ENCODE measurements around the gene RNF166.

The RNF166 gene

GRCh38 chr16:88694221-88695087 is 11.8 kb downstream of the RNF166 start:
- ChIA-PET CTCF (no interaction called here), POLR2A (no interaction called here)
- DNase-seq (ENCODE audit: extremely low spot score), result no peak
- TF ChIP-seq BHLHE40 (IDR thresholded peaks at IDR 0.05; ENCODE audit: borderline replicate concordance) (no peak), FOXA1 (IDR thresholded peaks at IDR 0.05) (no peak), FOXM1 (IDR thresholded peaks at IDR 0.05; ENCODE audit: borderline replicate concordance) (no peak), ZNF384 (IDR thresholded peaks at IDR 0.05) (no peak), CTBP1 (IDR thresholded peaks at IDR 0.05; ENCODE audit: borderline replicate concordance) (no peak), L3MBTL2 (conservative IDR thresholded peaks at IDR 0.05) (no peak), LEF1 (IDR thresholded peaks at IDR 0.05; ENCODE audit: borderline replicate concordance) (no peak), ELF4 (IDR thresholded peaks at IDR 0.05) (no peak), HDGF (IDR thresholded peaks at IDR 0.05; ENCODE audit: borderline replicate concordance) (no peak), TARDBP (IDR thresholded peaks at IDR 0.05) (no peak), SP1 (IDR thresholded peaks at IDR 0.05) (no peak), FOXK2 (IDR thresholded peaks at IDR 0.05) (no peak), SUZ12 (IDR thresholded peaks at IDR 0.05) (no peak), NFRKB (IDR thresholded peaks at IDR 0.05) (no peak), PKNOX1 (IDR thresholded peaks at IDR 0.05) (no peak), ARNT (IDR thresholded peaks at IDR 0.05) (no peak)

- CTCF ChIA-PET, result no interaction called here
- no peak for DNase-seq (ENCODE audit: extremely low spot score)
- POLR2A ChIA-PET, result no interaction called here
- TF ChIP-seq SUZ12 (IDR thresholded peaks at IDR 0.05), result no peak
- TF ChIP-seq FOXK2 (IDR thresholded peaks at IDR 0.05), result no peak
- no peak for TF ChIP-seq TARDBP (IDR thresholded peaks at IDR 0.05)
- TF ChIP-seq FOXA1 (IDR thresholded peaks at IDR 0.05), result no peak
- no peak for TF ChIP-seq ELF4 (IDR thresholded peaks at IDR 0.05)
- no peak for TF ChIP-seq FOXM1 (IDR thresholded peaks at IDR 0.05; ENCODE audit: borderline replicate concordance)
- no peak for TF ChIP-seq HDGF (IDR thresholded peaks at IDR 0.05; ENCODE audit: borderline replicate concordance)
- no peak for TF ChIP-seq ARNT (IDR thresholded peaks at IDR 0.05)
- TF ChIP-seq L3MBTL2 (conservative IDR thresholded peaks at IDR 0.05), result no peak
- TF ChIP-seq LEF1 (IDR thresholded peaks at IDR 0.05; ENCODE audit: borderline replicate concordance), result no peak
- no peak for TF ChIP-seq BHLHE40 (IDR thresholded peaks at IDR 0.05; ENCODE audit: borderline replicate concordance)
- no peak for TF ChIP-seq SP1 (IDR thresholded peaks at IDR 0.05)
Measured at GRCh38 chr16:88693420-88694177, 12.6 kb downstream of the RNF166 start.

- TF ChIP-seq FOXK2 (IDR thresholded peaks at IDR 0.05) (no peak), ZNF384 (IDR thresholded peaks at IDR 0.05) (no peak), HDGF (IDR thresholded peaks at IDR 0.05; ENCODE audit: borderline replicate concordance) (no peak), ELF4 (IDR thresholded peaks at IDR 0.05) (no peak), FOXM1 (IDR thresholded peaks at IDR 0.05; ENCODE audit: borderline replicate concordance) (no peak), ARNT (IDR thresholded peaks at IDR 0.05) (no peak), SUZ12 (IDR thresholded peaks at IDR 0.05) (no peak)
- ChIA-PET POLR2A (no interaction called here), CTCF (no interaction called here)
- DNase-seq (ENCODE audit: extremely low spot score), result no peak
Measured at GRCh38 chr16:88692861-88693260, 13.3 kb downstream of the RNF166 start.

- ChIA-PET CTCF (no interaction called here), POLR2A (no interaction called here)
- no peak for DNase-seq (ENCODE audit: extremely low spot score)
- no peak for TF ChIP-seq PKNOX1 (IDR thresholded peaks at IDR 0.05)
- TF ChIP-seq ARNT (IDR thresholded peaks at IDR 0.05), result no peak
- no peak for TF ChIP-seq ELF4 (IDR thresholded peaks at IDR 0.05)
- TF ChIP-seq NFRKB (IDR thresholded peaks at IDR 0.05), result no peak
- TF ChIP-seq LEF1 (IDR thresholded peaks at IDR 0.05; ENCODE audit: borderline replicate concordance), result no peak
- TF ChIP-seq FOXK2 (IDR thresholded peaks at IDR 0.05), result no peak
- TF ChIP-seq CTBP1 (IDR thresholded peaks at IDR 0.05; ENCODE audit: borderline replicate concordance), result no peak
Measured at GRCh38 chr16:88691924-88692560, 14.2 kb downstream of the RNF166 start.

- POLR2A ChIA-PET, result no interaction called here
- CTCF ChIA-PET, result no interaction called here
- TF ChIP-seq ELF4 (IDR thresholded peaks at IDR 0.05), result no peak
- TF ChIP-seq FOXK2 (IDR thresholded peaks at IDR 0.05), result no peak
- TF ChIP-seq FOXM1 (IDR thresholded peaks at IDR 0.05; ENCODE audit: borderline replicate concordance), result no peak
- TF ChIP-seq NFRKB (IDR thresholded peaks at IDR 0.05), result no peak
- TF ChIP-seq FOXA1 (IDR thresholded peaks at IDR 0.05), result no peak
- no peak for TF ChIP-seq HDGF (IDR thresholded peaks at IDR 0.05; ENCODE audit: borderline replicate concordance)
- no peak for TF ChIP-seq BHLHE40 (IDR thresholded peaks at IDR 0.05; ENCODE audit: borderline replicate concordance)
- no peak for TF ChIP-seq LEF1 (IDR thresholded peaks at IDR 0.05; ENCODE audit: borderline replicate concordance)
- no peak for TF ChIP-seq ZNF384 (IDR thresholded peaks at IDR 0.05)
- TF ChIP-seq PKNOX1 (IDR thresholded peaks at IDR 0.05), result no peak
- TF ChIP-seq SP1 (IDR thresholded peaks at IDR 0.05), result no peak
Measured at GRCh38 chr16:88691129-88691813, 14.9 kb downstream of the RNF166 start.

More at GRCh38 chr16:88691129-88691813, 14.9 kb downstream of the RNF166 start:
- no peak for DNase-seq (ENCODE audit: extremely low spot score)
